ENCODE results near the gene NDUFB8.

NDUFB8 gene

GRCh38 chr10:100535715-100536353 lies 6.2 kb upstream of the NDUFB8 start, which contains the start of gene HIF1AN:
Gene HIF1AN, plus strand, starts transcription at chr10:100535943. Its CDS starts 16 bp downstream, at chr10:100535959.
- DNase-seq = peak; percentile 95

GRCh38 chr10:100535338-100535714 lies 5.7 kb upstream of the NDUFB8 start:
- DNase-seq = no peak

GRCh38 chr10:100534726-100535125 lies 5.1 kb upstream of the NDUFB8 start:
- no peak for DNase-seq

- DNase-seq = no peak
Observed at GRCh38 chr10:100531761-100532160, 2.1 kb upstream of the NDUFB8 start.

GRCh38 chr10:100528921-100529474 lies 673 bp downstream of the NDUFB8 start:
- DNase-seq = no peak

GRCh38 chr10:100528123-100528886 lies 1.4 kb downstream of the NDUFB8 start:
- DNase-seq = peak; percentile 30 to 66

- no peak for DNase-seq
Observed at GRCh38 chr10:100524638-100525037, 5.0 kb downstream of the NDUFB8 start.

GRCh38 chr10:100524206-100524605 lies 5.5 kb downstream of the NDUFB8 start:
- no peak for DNase-seq

GRCh38 chr10:100522945-100523344 lies 6.7 kb downstream of the NDUFB8 start:
- no peak for DNase-seq

GRCh38 chr10:100522107-100522801 lies 7.4 kb downstream of the NDUFB8 start:
- no peak for DNase-seq

- no peak for DNase-seq
Observed at GRCh38 chr10:100520811-100521210, 8.9 kb downstream of the NDUFB8 start.

GRCh38 chr10:100519311-100520051 lies 10.2 kb downstream of the NDUFB8 start, which contains the start of gene SEC31B:
Gene SEC31B, minus strand, starts transcription at chr10:100519861. Its CDS starts 2,909 bp downstream, at chr10:100516952.
- no peak for DNase-seq

- peak; percentile 40 to 69 for DNase-seq
Observed at GRCh38 chr10:100518761-100519241, 10.9 kb downstream of the NDUFB8 start.

GRCh38 chr10:100516847-100517246 lies 12.8 kb downstream of the NDUFB8 start:
- DNase-seq = no peak

GRCh38 chr10:100515612-100516011 lies 14.1 kb downstream of the NDUFB8 start:
- no peak for DNase-seq

- peak; percentile 67 to 82 for DNase-seq
Observed at GRCh38 chr10:100510533-100511308, 18.9 kb downstream of the NDUFB8 start.

GRCh38 chr10:100509241-100509840 lies 20.3 kb downstream of the NDUFB8 start:
- DNase-seq = peak; percentile 46

- peak; percentile 46 to 81 for DNase-seq
Observed at GRCh38 chr10:100508691-100509150, 20.9 kb downstream of the NDUFB8 start.

GRCh38 chr10:100508266-100508665 lies 21.4 kb downstream of the NDUFB8 start:
- DNase-seq = no peak

- DNase-seq = no peak
Observed at GRCh38 chr10:100507357-100507732, 22.3 kb downstream of the NDUFB8 start.
